ENCODE measurements around the gene TMEM53.
"Not testable (repeated sequence)": the region's sequence is repeated elsewhere in the genome, so short reads cannot be mapped to it uniquely, and the experiment has no call there.

Gene TMEM53

GRCh38 chr1:44674113-44675000 is at the start of gene TMEM53, which contains the start of gene ARMH1:
Gene TMEM53, minus strand, starts transcription at chr1:44674481. Its CDS starts 90 bp downstream, at chr1:44674391.
Gene ARMH1, plus strand, starts transcription at chr1:44674714. Its CDS starts 14,984 bp downstream, at chr1:44689698.
- peak; percentile 98 for DNase-seq

- no peak for DNase-seq
Measured at GRCh38 chr1:44723496-44724295, 49.4 kb upstream of the TMEM53 start.

GRCh38 chr1:44723064-44723463 is 48.8 kb upstream of the TMEM53 start:
- peak; percentile 39 for DNase-seq

- DNase-seq, result peak; percentile 99
Measured at GRCh38 chr1:44721485-44722361, 47.4 kb upstream of the TMEM53 start.

- DNase-seq, result no peak
Measured at GRCh38 chr1:44720281-44720680, 46.0 kb upstream of the TMEM53 start.

- no peak for DNase-seq
Measured at GRCh38 chr1:44719318-44719717, 45.0 kb upstream of the TMEM53 start.

- no peak for DNase-seq
Measured at GRCh38 chr1:44718091-44718490, 43.8 kb upstream of the TMEM53 start.

- no peak for DNase-seq
Measured at GRCh38 chr1:44717653-44718052, 43.4 kb upstream of the TMEM53 start.

GRCh38 chr1:44717156-44717555 is 42.9 kb upstream of the TMEM53 start:
- no peak for DNase-seq

- DNase-seq, result peak; percentile 50
Measured at GRCh38 chr1:44714944-44715571, 40.8 kb upstream of the TMEM53 start.

- DNase-seq, result no peak
Measured at GRCh38 chr1:44714532-44714931, 40.3 kb upstream of the TMEM53 start.

- no peak for DNase-seq
Measured at GRCh38 chr1:44713321-44713781, 39.1 kb upstream of the TMEM53 start.

GRCh38 chr1:44707959-44708831 is 33.9 kb upstream of the TMEM53 start:
- DNase-seq, result no peak

- DNase-seq, result no peak
Measured at GRCh38 chr1:44707112-44707881, 33.0 kb upstream of the TMEM53 start.

- no peak for DNase-seq
Measured at GRCh38 chr1:44705938-44706337, 31.7 kb upstream of the TMEM53 start.

GRCh38 chr1:44705470-44705869 is 31.2 kb upstream of the TMEM53 start:
- no peak for DNase-seq

GRCh38 chr1:44701141-44701573 is 26.9 kb upstream of the TMEM53 start:
- no peak for DNase-seq

GRCh38 chr1:44700573-44700972 is 26.3 kb upstream of the TMEM53 start:
- no peak for DNase-seq

- not testable (repeated sequence) for DNase-seq
Measured at GRCh38 chr1:44699375-44699774, 25.1 kb upstream of the TMEM53 start.

GRCh38 chr1:44698138-44698537 is 23.9 kb upstream of the TMEM53 start:
- no peak for DNase-seq

Data from DMS 273 treated with DMSO at 0.1 percent for 48 hours (cell line).